Measurements from ENCODE around the gene STX18.

Gene STX18

DNA sequence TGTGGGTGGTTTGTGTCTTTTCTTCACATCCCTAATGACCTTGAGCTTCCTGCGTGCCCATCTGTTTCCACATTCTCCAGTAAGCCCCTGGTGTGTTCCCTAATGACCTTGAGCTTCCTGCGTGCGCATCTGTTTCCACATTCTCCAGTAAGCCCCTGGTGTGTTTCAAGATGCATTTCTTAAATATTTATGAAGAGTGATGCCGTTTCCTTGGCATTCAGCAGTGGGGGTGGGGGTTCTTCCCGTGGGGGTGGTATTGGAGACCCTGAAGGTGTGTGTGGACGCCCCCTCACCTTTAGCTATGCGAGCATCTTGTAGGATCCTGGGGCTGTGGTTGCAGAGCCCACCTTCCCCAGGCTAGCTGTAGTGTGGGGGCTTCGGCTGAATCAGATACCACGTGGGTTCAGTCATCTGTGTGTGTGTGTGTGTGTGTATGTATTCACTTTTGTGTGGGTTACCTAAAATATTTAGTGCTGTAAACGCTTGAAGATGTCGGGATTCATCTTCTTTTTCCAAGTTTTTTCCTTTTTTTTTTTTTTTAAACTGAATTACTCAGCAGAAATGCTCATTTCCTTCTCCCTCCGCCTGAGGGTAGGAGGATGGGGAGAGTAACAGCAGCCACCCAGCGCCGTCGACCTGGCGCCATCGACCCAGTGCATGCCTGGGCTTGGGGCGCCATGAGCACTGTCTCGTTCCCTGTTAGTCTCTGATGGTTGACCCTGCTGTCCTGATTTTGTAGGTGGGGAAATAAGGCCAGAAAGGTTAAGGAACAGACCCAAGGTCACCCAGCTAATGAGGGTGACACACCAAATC, 145.0 kb downstream of the STX18 start:
- H3K4me3 ChIP-seq (ENCODE audit: low read depth in 1 of 2, low read length in 1 of 2) = no peak overlapping the region
- H3K27ac ChIP-seq = no peak overlapping the region
- H3K36me3 ChIP-seq = no peaks in the 10 kb centered on the region
- H3K4me1 ChIP-seq (ENCODE audit: control insufficient read depth in 1 of 2, insufficient read depth in 1 of 2, low read depth in 1 of 2, low read length in 1 of 2) = no peaks in the 10 kb centered on the region
- no peak for TF ChIP-seq CTCF (IDR thresholded peaks at IDR 0.05)
- H3K27me3 ChIP-seq = peaks cover 75% of the 10 kb centered on the region
- H3K9me3 ChIP-seq = no peaks in the 10 kb centered on the region

DNA sequence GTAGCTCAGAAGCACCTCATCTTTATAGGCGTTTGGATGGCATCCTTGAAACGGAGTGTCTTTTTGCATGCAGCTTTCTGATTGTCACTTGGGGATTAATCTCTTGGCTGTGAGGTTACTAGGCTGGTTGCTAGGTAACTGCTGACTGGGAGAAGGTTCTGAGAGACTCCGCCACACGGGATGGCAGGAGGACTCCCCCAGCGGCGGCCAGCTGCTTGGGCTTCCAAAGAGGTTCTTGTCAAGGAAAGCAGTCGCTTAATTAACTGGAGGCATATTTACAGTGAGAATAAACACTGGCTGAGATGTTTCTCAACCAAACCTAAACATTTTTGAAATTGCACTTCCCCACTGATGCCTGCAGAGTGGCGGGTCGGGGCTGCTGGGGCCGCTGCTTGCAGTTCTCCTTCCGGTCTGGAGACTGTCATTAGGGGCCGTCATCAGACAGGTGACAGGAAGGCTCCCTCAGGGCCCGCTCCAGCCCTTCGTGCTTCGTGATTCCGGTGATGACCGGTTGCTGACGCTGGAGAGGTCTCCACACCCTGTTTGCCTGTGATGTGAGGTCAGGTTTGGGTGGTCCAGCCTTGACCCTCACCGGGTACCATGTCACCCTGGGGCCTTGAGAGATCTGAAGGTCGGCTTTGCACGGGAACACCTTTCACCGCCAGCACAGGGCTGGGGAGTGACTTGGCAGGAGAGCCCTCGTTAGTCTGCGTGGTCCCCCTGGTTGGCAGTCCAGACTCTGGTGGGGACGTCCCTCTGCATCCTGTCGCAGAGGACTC, 145.8 kb downstream of the STX18 start:
- Histone ChIP-seq H3K27ac (no peak overlapping the region), H3K4me3 (ENCODE audit: low read depth in 1 of 2, low read length in 1 of 2) (no peak overlapping the region), H3K36me3 (no peaks in the 10 kb centered on the region), H3K27me3 (peaks cover 72% of the 10 kb centered on the region), H3K9me3 (no peaks in the 10 kb centered on the region), H3K4me1 (ENCODE audit: control insufficient read depth in 1 of 2, insufficient read depth in 1 of 2, low read depth in 1 of 2, low read length in 1 of 2) (no peaks in the 10 kb centered on the region)
- no peak for TF ChIP-seq CTCF (IDR thresholded peaks at IDR 0.05)

DNA sequence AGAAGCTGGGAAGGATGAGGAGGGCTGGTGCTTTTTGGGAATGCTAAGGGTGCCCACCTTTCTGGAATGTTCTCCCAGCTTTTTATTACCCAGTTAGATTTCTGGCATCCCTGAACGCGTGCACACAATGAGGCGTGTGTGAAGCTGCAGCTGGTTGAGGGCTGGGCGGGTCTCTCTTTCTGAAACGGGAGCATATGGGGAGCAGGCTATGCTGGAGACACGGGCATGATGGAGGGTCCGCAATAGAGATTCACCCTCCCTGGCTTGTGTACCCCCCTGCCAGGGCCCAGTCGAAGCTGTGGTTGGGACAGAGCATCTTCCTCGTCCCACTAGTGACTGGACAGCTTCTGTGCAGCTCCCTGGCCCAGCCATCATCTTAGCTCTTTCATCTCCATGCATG, 146.5 kb downstream of the STX18 start:
- H3K4me3 ChIP-seq (ENCODE audit: low read depth in 1 of 2, low read length in 1 of 2) = no peak overlapping the region
- H3K27ac ChIP-seq = no peak overlapping the region
- no peaks in the 10 kb centered on the region for H3K9me3 ChIP-seq
- TF ChIP-seq CTCF (IDR thresholded peaks at IDR 0.05) = no peak
- no peaks in the 10 kb centered on the region for H3K36me3 ChIP-seq
- peaks cover 73% of the 10 kb centered on the region for H3K27me3 ChIP-seq
- no peaks in the 10 kb centered on the region for H3K4me1 ChIP-seq (ENCODE audit: control insufficient read depth in 1 of 2, insufficient read depth in 1 of 2, low read depth in 1 of 2, low read length in 1 of 2)

- no peak overlapping the region for H3K4me3 ChIP-seq (ENCODE audit: low read depth in 1 of 2, low read length in 1 of 2)
- no peaks in the 10 kb centered on the region for H3K4me1 ChIP-seq (ENCODE audit: control insufficient read depth in 1 of 2, insufficient read depth in 1 of 2, low read depth in 1 of 2, low read length in 1 of 2)
- H3K9me3 ChIP-seq = no peaks in the 10 kb centered on the region
- H3K27me3 ChIP-seq = peaks cover 77% of the 10 kb centered on the region
- H3K36me3 ChIP-seq = no peaks in the 10 kb centered on the region
- H3K27ac ChIP-seq = no peak overlapping the region
- TF ChIP-seq CTCF (IDR thresholded peaks at IDR 0.05) = no peak
Measured at GRCh38 chr4:4394644-4395043, 147.2 kb downstream of the STX18 start.

DNA sequence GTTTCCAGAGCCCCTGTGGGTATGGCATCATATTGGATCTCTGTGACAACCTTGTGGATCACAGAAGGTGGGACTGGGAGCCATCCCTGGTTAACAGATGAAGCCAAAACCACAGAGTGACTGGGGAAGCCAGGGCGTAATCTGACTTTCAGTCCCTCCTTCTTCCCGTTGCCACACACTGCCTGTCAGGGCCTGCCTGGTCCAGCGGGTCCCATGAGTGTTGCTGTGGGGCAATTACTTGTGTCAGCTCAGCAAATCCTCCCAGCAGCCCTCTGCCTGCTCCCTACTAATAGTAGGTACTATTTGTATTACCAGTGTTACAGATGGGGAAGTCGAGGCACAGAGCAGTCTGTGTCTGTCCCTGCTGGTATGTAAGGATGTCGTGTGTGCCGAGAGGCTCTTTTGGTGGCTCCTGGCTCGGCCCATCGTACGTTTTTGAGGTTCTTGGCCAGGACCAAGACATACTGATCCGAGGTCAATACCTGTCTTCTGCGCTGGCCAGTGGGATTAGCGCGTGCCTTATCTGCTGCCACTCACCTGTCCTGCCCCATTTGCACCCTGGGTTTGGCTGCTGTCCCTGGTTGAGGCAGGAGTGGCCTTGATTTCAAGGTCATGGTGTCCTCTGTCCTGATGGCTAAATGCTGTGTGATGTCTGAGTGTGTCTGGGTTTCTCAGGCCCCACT, 149.2 kb downstream of the STX18 start:
- no peaks in the 10 kb centered on the region for H3K4me1 ChIP-seq (ENCODE audit: control insufficient read depth in 1 of 2, insufficient read depth in 1 of 2, low read depth in 1 of 2, low read length in 1 of 2)
- TF ChIP-seq CTCF (IDR thresholded peaks at IDR 0.05) = no peak
- H3K9me3 ChIP-seq = no peaks in the 10 kb centered on the region
- H3K4me3 ChIP-seq (ENCODE audit: low read depth in 1 of 2, low read length in 1 of 2) = no peak overlapping the region
- H3K27me3 ChIP-seq = peaks cover 85% of the 10 kb centered on the region
- H3K36me3 ChIP-seq = no peaks in the 10 kb centered on the region
- no peak overlapping the region for H3K27ac ChIP-seq

All from neutrophil (primary cell).